GM12865 (cell line): ENCODE results near the gene ARHGEF28.

Source experiments
- DNase-seq: peaks from one replicate; pipeline ENCODE4 v3.0.0; 2010; ENCODE audit warnings: low read depth
- H3K4me3 ChIP-seq: 2 replicates; pipeline ENCODE4 v1.5.1; 2011; ENCODE audit warnings: mild to moderate bottlenecking, low read depth, low read length, control low read depth
- TF ChIP-seq, protein P1 (sequence below): IDR thresholded peaks from 2 replicates; pipeline ENCODE4 v1.5.1; 2011; ENCODE audit warnings: low read length, control low read depth, low read depth, inconsistent platforms; ENCODE audit not compliant: insufficient read depth; ENCODE audit errors: missing control alignments

The ARHGEF28 gene

DNA sequence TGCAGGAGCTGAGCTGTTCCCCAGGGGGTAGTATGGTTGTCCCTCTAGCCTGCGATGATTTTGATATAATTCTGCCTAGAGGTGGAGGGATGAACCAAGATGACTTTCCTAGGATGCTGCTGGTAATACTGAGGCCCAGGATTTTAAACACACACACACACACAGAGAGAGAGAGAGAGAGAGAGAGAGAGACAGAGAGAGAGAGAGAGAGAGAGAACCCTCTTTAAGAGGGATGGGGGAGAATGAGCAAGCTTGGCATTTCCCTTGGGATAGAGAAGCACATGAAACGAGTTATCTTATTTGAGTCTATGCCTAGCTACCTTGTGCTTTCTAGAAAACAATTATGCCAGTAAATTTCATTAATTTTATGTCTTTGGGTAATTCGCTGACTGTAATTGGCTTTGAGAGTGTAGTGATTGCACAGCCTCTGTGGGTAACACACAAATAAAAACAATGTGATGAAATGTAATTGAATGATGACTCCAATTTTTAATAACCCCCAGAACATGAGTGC is 338.4 kb downstream of the ARHGEF28 start:
- no peak for DNase-seq
- no peak overlapping the region for H3K4me3 ChIP-seq
- TF ChIP-seq, protein P1, sequence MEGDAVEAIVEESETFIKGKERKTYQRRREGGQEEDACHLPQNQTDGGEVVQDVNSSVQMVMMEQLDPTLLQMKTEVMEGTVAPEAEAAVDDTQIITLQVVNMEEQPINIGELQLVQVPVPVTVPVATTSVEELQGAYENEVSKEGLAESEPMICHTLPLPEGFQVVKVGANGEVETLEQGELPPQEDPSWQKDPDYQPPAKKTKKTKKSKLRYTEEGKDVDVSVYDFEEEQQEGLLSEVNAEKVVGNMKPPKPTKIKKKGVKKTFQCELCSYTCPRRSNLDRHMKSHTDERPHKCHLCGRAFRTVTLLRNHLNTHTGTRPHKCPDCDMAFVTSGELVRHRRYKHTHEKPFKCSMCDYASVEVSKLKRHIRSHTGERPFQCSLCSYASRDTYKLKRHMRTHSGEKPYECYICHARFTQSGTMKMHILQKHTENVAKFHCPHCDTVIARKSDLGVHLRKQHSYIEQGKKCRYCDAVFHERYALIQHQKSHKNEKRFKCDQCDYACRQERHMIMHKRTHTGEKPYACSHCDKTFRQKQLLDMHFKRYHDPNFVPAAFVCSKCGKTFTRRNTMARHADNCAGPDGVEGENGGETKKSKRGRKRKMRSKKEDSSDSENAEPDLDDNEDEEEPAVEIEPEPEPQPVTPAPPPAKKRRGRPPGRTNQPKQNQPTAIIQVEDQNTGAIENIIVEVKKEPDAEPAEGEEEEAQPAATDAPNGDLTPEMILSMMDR = no peak

DNA sequence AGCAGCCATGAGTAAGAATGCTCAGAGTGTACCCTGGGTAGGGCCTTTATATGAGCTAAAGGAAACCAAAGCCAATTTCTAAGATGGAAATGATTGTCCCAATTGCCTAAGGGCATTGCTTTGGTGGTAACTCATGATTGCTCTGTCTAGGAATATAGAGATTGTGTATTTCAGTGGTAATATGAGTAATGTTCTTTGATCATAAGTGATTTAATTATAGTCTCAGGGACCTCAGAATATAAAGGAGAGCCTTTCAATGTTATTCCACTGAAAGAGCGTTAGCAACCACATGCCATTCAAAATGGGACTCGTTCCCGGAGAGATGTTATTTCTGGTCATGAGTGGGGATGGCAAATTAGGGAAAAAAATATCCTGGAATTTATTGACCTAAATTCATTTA is 340.5 kb downstream of the ARHGEF28 start:
- no peak for DNase-seq
- H3K4me3 ChIP-seq = no peak overlapping the region
- TF ChIP-seq, protein P1 = no peak

DNA sequence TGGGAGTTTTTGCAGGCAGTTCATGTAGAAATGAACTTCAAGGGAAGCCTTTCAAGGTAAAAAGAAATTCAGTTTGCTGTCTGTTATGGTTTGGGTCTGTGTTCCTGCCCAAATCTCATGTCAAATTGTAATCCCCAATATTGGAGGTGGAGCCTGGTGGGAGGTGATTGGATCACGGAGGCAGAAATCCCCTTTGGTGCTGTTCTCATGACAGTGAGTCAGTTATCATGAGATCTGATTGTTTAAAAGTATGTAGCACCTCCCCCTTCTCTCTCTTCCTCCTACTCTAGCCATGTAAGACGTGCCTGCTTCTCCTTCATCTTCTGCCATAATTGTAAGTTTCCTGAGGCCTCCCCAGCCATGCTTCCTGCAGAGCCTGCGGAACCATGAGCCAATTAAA is 341.4 kb downstream of the ARHGEF28 start:
- no peak for DNase-seq
- no peak overlapping the region for H3K4me3 ChIP-seq
- TF ChIP-seq, protein P1 = no peak

DNA sequence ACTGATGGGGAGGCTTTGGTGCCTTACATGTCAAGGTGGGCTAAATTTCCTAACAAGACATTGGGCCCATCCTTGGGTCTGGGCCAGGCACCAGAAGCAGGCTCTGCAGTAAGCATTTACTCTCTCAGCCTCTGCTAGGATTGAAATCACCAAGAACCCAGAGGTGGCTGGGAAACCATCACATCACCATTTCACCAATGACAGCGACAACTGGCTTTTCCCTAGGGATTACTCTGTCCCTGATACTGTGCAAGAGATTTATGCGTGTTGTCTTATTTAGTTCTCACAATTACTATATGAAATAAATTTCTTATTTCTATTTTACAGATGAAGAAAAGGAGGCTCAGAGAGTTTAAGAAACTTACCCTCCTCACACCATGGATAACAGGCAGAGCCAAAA is 342.2 kb downstream of the ARHGEF28 start:
- TF ChIP-seq, protein P1 = no peak
- no peak overlapping the region for H3K4me3 ChIP-seq
- no peak for DNase-seq

DNA sequence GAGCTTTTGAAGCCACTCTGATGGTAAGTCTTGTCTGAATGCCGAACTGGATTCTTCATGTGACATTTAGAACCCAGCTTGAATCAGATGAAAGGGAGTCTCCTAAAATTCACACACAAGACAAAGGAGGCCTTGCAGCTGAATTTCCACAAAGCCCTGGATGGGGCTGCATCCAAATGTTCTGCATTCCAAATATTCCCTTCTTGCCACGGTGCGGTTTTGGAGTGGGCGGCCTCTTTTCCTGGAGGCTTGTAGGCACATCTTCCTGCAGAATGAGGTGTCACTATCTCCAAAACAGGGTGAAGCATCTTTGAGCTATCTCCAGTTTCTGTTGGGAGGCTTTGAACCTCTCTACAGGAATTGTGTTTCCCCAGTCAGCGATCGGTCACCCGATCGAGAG is 342.7 kb downstream of the ARHGEF28 start:
- no peak overlapping the region for H3K4me3 ChIP-seq
- TF ChIP-seq, protein P1 = no peak

DNA sequence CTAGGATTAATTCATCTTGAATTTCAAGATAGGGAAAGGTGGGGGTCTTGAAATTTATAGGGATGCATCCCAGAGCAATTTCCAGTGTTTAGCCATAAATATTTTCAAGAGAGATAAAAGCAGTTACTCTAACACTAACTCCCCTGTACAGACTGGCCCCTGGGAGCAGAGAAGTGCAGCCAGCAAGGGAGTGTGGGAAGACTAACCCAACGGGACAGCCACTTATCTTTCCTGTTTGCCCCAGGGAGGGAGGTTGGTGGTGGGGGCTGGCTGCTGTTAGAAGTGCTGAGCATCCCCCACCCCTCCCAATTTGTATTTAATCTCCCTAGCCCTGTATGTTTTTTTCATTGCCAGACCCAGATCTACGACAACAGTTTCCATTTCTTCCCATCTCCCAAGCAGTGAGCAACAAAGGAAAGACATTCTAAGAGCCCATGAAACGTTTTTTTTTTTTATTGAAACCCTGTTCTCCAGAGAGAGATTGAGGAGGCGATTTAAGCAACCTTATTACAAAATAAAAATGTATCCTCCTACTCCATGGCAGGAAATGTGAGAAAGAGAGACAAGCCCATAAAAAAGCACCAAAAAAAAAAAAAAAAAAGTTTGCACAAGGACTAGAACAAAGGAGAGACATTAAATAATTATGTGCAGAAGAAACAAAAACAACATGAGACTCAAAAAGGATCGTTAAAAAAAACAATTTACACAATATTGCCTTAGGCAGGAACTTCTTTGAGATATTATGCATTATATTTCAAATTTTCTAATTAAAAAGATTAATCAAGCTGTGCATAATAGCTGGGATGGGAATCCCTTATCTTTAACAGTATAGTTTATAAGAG is 343.4 kb downstream of the ARHGEF28 start:
- no peak for DNase-seq
- TF ChIP-seq, protein P1 = no peak

More for the DNA sequence above, 342.7 kb downstream of the ARHGEF28 start:
- no peak for DNase-seq

More for the DNA sequence above, 343.4 kb downstream of the ARHGEF28 start:
- no peak overlapping the region for H3K4me3 ChIP-seq
